K562 (cell line): ENCODE measurements around the gene EFEMP2. TPM values are rescaled to one million over a fixed set of nuclear protein-coding genes. Genes with fewer than 3 reads are reported as not detected.

Experiments
- CHD7 ChIP-seq: fragments of 200-600 bp; sonication (generic); IDR thresholded peaks from one replicate; pipeline ENCODE4 v1.6.1; 2012; ENCODE audit warnings: mild to moderate bottlenecking, low read depth, low read length, inconsistent platforms
- CREM ChIP-seq: IDR thresholded peaks from 2 replicates; pipeline ENCODE4 v1.6.1; 2014; ENCODE audit warnings: antibody characterized with exemption, low read depth
- E2F3 ChIP-seq: fragments of 250-450 bp; sonication (Bioruptor Pico); IDR thresholded peaks from 2 replicates; pipeline ENCODE4 v1.4.0; 2020; ENCODE audit warnings: mild to moderate bottlenecking
- EP400 ChIP-seq: fragments of 450-650 bp; IDR thresholded peaks from 2 replicates; pipeline ENCODE4 v1.6.1; 2017; ENCODE audit warnings: antibody characterized with exemption, mild to moderate bottlenecking, moderate library complexity
- GABPB1 ChIP-seq: sonication (generic); formaldehyde crosslinking; IDR thresholded peaks from 2 replicates; pipeline ENCODE4 v1.8.0; 2022; ENCODE audit warnings: mild to moderate bottlenecking, missing genetic modification reagents
- GTF3C2 ChIP-seq: IDR thresholded peaks from 3 replicates; pipeline ENCODE4 v1.6.1; 2011; ENCODE audit warnings: borderline replicate concordance, mild to moderate bottlenecking, moderate library complexity; ENCODE audit not compliant: insufficient read length; ENCODE audit errors: extremely low read depth
- HDAC6 ChIP-seq: IDR thresholded peaks from 2 replicates; pipeline ENCODE4 v1.6.1; 2012; ENCODE audit warnings: low read depth, mild to moderate bottlenecking, control low read depth, inconsistent platforms, low read length, moderate library complexity
- KDM4B ChIP-seq, 2 experiments: fragments of 450-650 bp in 1 of 2; sonication (generic) in 1 of 2; IDR thresholded peaks; 2 replicates each; pipeline ENCODE4 v1.6.1; 2016 to 2017; ENCODE audit warnings: borderline replicate concordance in 2 of 2, antibody characterized with exemption in 1 of 2, low read depth in 1 of 2, mild to moderate bottlenecking in 1 of 2
- MBD2 ChIP-seq: sonication (generic); IDR thresholded peaks from 2 replicates; pipeline ENCODE4 v1.6.1; 2016; ENCODE audit warnings: low read depth, borderline replicate concordance
- NFXL1 ChIP-seq: fragments of 450-650 bp; formaldehyde crosslinking; IDR thresholded peaks from 2 replicates; pipeline ENCODE4 v1.4.0; 2021; ENCODE audit warnings: mild to moderate bottlenecking
- SETDB1 ChIP-seq: IDR thresholded peaks from one replicate; pipeline ENCODE4 v1.6.1; 2012; ENCODE audit warnings: low read length, control low read depth, inconsistent platforms
- ZKSCAN3 ChIP-seq: fragments of 250-450 bp; sonication (Bioruptor Pico); IDR thresholded peaks from 2 replicates; pipeline ENCODE4 v1.4.0; 2020
- ZNF24 ChIP-seq: fragments of 450-650 bp; IDR thresholded peaks from 2 replicates; pipeline ENCODE4 v1.6.1; 2016
- polyA plus RNA-seq, 8 experiments: library from polyadenylated mRNA; depleted of rRNA in 4 of 8; stranded (reverse) in 5 of 8; unstranded in 3 of 8; fragments of >200 nt; fragmentation: Nextera tagmentation in 2 of 8; fragmentation: Illumina TruSeq in 1 of 8; extraction: Ambion mirVana in 2 of 8; extraction: Trizol in 1 of 8; gene quantifications; 2 replicates each; pipeline versions ENCODE4 v1.2.1 to v1.2.3, GENCODE V29; 2011 to 2014; ENCODE audit warnings: inconsistent platforms in 1 of 8, missing spikeins in 1 of 8
- total RNA-seq, 7 experiments: library from RNA; depleted of rRNA in 6 of 7; stranded (reverse); fragments of >200 nt in 6 of 7; fragmentation: Illumina TruSeq in 2 of 7; extraction: Trizol in 2 of 7; gene quantifications; 2 replicates each; pipeline versions ENCODE4 v1.2.1 to v1.2.3, GENCODE V29; 2011 to 2021; ENCODE audit warnings: low replicate concordance in 1 of 7

The EFEMP2 gene
- total and polyA plus RNA-seq, 9 of the 15 experiments (the other 6 are each of a cell fraction or from before 2014, with no cell fraction given) = 0.07 to 2.9 (median 0.69) TPM; not detected in 1

GRCh38 chr11:65899356-65900124 lies 26.9 kb upstream of the EFEMP2 start (continued):
- TF ChIP-seq CHD7 = no peak
- peak; percentile 97 for TF ChIP-seq EP400
- TF ChIP-seq HDAC6 = no peak
- no peak; a peak in 1 of 4 replicates for TF ChIP-seq KDM4B (IDR thresholded peaks at IDR 0.05; ENCODE audit: borderline replicate concordance in 2 of 2, low read depth in 1 of 2)
- TF ChIP-seq CREM = peak; percentile 66
- peak; percentile 42; the same call in 1 of the 2 replicates for TF ChIP-seq E2F3
- TF ChIP-seq GABPB1 (CRISPR knock-in tag) = peak; percentile 81; the same call in 1 of the 2 replicates
- TF ChIP-seq NFXL1 (CRISPR knock-in tag) = no peak
- no peak for TF ChIP-seq ZNF24
- TF ChIP-seq ZKSCAN3 = no peak
- TF ChIP-seq SETDB1 = no peak
- TF ChIP-seq MBD2 = 0 out of 2 replicates have a peak, but pooled peaks have one; percentile 15
- TF ChIP-seq GTF3C2 = no peak
